GM21737 (cell line): ENCODE results near the gene OR14A16.

ENCODE experiments used
- ATAC-seq: cut with Tn5 transposase; IDR thresholded peaks from one replicate; pipeline ENCODE4 v1.9.1; 2021; ENCODE audit warnings: mild to moderate bottlenecking, moderate library complexity; ENCODE audit not compliant: unreplicated experiment

Gene OR14A16, protein sequence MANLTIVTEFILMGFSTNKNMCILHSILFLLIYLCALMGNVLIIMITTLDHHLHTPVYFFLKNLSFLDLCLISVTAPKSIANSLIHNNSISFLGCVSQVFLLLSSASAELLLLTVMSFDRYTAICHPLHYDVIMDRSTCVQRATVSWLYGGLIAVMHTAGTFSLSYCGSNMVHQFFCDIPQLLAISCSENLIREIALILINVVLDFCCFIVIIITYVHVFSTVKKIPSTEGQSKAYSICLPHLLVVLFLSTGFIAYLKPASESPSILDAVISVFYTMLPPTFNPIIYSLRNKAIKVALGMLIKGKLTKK

DNA sequence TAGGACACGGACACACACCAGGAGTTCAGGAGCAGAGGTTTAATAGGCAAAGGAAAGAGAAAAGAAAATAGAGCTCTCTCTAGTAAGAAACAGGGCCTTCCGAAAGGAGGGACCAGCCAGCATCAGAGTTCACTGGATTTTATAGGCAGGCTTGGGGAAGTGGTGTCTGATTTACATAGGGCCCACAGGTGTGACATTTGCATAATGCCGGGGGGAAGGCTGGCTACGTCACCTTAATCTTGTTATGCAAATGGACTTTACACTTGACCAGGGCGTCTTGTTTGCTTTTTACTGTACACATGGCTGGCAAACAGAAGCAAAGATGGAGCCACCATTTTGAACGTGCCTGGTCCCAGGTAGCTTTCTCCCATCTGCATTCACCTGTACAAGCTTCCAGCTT is at the start of gene OR14A16:
OR14A16 (minus strand) TSS at position 97 of the 400 bp plus-strand sequence. CDS start 8,390 bp downstream, outside the sequence.
- ATAC-seq, result no peak

DNA sequence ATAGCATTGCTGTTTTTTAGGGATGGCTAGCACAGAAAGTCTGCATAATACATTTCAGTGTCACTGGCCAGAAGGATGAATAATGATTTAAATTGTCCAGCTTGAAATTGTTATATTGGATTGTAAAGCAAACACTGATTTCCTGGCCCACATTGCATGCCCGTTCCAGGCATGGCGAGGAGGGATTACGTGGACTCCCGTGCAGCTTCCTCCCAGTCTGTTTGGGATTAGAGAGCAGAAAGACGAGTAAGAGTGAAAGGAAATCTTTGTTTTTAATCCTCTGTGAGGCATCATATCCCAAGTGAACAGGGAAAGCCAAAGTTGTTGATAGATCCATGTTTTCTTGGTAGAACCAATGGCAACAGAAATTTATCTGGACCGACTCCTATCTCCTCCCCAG is 41.5 kb upstream of the OR14A16 start:
- no peak for ATAC-seq

DNA sequence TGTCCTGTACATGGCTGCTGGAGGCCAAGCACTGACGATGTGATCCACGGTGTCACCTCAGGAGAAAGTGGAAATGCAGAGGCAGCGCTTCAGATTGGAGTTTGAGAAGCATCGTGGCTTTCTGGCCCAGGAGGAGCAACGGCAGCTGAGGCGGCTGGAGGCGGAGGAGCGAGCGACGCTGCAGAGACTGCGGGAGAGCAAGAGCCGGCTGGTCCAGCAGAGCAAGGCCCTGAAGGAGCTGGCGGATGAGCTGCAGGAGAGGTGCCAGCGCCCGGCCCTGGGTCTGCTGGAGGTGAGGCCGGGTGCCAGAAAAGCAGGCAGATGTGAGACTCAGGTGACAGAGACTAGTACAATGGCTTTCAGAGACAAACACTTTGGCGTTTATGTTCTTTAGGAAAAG is 40.7 kb upstream of the OR14A16 start:
- no peak for ATAC-seq

DNA sequence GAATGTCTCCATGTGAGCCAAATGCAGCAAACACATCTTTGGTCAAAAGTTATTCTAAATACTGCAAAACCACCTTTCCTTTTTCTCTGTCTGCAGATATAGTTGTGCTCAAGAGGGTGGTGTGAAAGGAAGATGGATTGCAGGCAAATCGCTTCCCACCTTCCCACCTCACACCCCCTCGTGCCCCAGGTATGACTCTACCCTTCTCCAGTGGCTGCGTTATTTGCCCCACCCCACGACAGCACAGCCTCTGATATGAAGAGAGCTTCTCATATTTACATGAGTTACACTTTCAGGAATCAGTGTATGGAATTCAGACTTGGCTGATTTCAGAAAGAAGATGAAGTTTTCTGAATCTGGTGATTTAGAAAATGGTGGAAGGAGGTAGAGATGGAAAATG is 38.8 kb upstream of the OR14A16 start:
- ATAC-seq, result no peak

- ATAC-seq, result no peak
These were observed 34.2 kb upstream of the OR14A16 start for GRCh38 chr1:247857985-247858619.

DNA sequence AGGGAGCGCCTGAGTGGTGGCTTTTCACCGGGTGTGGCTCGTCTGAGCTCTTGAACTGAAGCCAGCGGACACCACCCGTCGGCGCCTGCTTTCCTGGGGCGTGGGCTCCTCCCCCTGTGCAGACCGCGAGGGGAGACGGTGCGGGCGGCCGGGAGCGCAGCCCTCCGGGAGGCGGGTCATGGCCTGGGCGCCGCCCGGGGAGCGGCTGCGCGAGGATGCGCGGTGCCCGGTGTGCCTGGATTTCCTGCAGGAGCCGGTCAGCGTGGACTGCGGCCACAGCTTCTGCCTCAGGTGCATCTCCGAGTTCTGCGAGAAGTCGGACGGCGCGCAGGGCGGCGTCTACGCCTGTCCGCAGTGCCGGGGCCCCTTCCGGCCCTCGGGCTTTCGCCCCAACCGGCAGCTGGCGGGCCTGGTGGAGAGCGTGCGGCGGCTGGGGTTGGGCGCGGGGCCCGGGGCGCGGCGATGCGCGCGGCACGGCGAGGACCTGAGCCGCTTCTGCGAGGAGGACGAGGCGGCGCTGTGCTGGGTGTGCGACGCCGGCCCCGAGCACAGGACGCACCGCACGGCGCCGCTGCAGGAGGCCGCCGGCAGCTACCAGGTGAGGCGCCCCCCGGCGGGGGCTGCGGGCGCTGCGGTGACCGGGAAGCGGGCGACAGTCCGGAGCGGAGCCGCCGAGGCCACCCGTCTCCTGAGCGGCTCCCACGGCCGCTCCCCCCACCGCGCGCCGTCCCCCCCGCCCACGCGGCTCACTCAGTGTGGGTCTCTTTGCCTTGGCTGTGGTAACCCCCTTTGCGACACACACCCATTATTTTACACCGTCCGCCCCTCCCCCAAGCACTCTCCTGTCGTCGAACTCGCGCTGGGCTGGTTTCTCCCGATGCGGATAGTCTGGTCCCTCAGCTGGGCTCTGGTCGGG is 33.4 kb upstream of the OR14A16 start, which contains the start of gene TRIM58:
TRIM58 (plus strand) TSS at position 119 of the 916 bp plus-strand sequence; CDS start at position 179, 60 bp downstream.
- ATAC-seq, result no peak

DNA sequence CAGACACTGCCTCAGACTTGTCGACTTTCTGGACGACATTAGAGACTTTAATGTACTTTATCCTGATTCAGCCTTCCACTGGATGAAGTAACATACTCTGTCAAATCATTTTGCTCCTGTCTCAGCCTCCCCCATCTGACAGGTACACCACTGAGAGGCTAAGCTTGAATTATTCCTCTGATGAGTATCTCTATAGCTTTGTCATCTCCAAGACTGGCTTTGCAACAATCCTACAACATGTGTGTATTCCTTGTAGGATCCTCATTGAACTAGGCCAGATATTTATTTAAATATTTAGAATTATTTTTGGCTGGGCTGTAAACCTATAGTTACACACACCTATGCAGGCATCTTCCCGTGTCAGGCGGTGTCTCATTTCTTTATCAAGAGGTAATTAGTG is 32.0 kb upstream of the OR14A16 start:
- no peak for ATAC-seq

- ATAC-seq, result no peak
These were observed 31.1 kb upstream of the OR14A16 start for GRCh38 chr1:247854899-247855545.

DNA sequence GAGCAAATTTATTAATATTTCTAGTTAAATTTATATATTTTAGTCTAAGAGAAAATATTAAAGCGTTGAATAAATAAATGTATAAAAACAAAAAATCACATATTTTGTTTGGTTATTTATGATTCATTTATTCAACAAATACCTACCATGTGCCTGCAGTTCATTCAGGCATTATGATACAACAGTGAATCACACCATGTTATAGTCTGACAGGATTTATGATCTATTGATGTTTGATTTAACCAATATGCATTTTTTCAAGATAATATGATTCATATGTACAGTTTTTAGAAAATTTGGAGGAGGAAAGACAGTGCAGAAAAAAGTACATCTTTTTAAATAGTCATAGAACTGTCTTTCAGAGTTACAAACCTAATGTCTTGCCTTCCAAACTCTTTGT is 25.7 kb upstream of the OR14A16 start:
- no peak for ATAC-seq

DNA sequence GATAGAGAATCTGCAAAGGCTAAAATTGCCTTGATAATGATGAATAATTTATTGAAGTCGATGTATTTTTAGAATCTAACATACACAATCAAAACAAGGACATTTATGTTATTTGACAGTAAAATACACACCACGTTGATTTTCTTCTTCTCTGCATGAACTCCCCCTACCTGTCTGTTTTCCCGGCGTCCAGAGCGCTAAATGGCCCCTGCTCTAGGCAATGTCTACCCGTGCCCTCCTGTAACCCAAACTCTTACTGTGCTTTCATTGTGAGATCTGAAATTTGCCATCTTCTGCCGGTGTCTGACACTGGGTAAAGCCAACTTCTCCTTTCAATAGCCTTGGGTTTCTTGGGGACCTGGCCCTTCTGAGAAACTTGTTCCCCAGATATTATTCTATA is 24.4 kb upstream of the OR14A16 start:
- no peak for ATAC-seq

- no peak for ATAC-seq
These were observed 21.7 kb upstream of the OR14A16 start for GRCh38 chr1:247845693-247846017.

GRCh38 chr1:247845011-247845692 is 21.2 kb upstream of the OR14A16 start:
- ATAC-seq, result no peak

- ATAC-seq, result no peak
These were observed 19.5 kb upstream of the OR14A16 start for GRCh38 chr1:247843411-247843810.

- no peak for ATAC-seq
These were observed 17.9 kb upstream of the OR14A16 start, which contains the start of gene OR11L1 for GRCh38 chr1:247841796-247842195. OR11L1 (minus strand) TSS chr1:247841896; CDS start chr1:247841896, 0 bp downstream.

- no peak for ATAC-seq
These were observed 16.9 kb upstream of the OR14A16 start for GRCh38 chr1:247840818-247841217.

DNA sequence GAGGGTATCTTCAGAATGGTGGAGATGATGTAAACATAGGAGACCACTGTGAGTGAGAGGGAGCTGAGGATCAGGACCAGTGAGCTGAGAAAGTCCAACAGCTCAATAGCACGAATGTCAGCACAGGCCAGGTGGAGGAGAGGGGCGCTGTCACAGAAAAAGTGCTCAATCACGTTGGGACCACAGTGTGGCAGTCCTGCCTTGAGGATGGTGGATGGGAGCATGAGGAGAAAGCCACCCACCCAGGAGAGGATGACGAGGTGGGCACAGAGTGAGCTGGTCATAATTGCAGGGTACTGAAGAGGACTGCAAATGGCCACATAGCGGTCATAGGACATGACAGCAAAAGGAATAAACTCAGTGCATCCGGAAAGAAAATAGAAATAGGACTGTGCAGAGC is 9.7 kb upstream of the OR14A16 start:
- no peak for ATAC-seq

- ATAC-seq, result no peak
These were observed 5.7 kb upstream of the OR14A16 start for GRCh38 chr1:247829656-247830055.

- no peak for ATAC-seq
These were observed 1.4 kb upstream of the OR14A16 start for GRCh38 chr1:247825362-247825761.

DNA sequence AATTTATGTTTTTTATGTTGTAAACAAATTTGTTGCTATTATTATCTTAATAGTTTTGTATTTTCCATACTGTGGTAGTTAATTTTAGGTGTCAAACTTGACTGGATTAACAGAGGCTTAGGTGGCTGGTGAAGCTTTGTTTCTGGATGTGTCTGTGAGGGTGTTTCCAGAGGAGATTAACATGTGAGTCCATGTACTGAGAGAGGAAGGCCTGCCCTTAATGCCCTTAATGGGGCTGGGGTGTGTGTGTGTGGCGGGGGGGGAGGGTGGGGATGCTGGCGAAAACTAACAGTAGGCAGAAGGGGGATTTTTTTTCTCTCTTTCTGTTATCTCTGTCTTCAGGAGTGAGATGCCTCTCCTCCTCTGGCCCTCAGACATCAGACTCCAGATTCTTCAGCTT is 1.9 kb downstream of the OR14A16 start:
- no peak for ATAC-seq

- ATAC-seq, result no peak
These were observed 11.3 kb downstream of the OR14A16 start for GRCh38 chr1:247812637-247813036.
